Pulmonary artery endothelial cell (primary cell): ENCODE measurements around the gene BAG5. TPM values are rescaled to one million over a fixed set of nuclear protein-coding genes. Genes with fewer than 3 reads are reported as not detected.

Experiments used
- DNase-seq: peaks from one replicate; pipeline ENCODE4 v3.0.0-alpha.2; 2011; ENCODE audit warnings: low read depth, low spot score
- total RNA-seq: library from RNA; depleted of rRNA; stranded (reverse); fragments of >200 nt; gene quantifications from 2 replicates; pipeline ENCODE4 v1.2.3, GENCODE V29; 2014

BAG5 gene
- total RNA-seq, 1 donor from 2014 or later: 38.4 TPM

GRCh38 chr14:103546652-103547454 lies 15.6 kb downstream of the BAG5 start:
- DNase-seq: no peak

- no peak for DNase-seq
Observed at GRCh38 chr14:103545915-103546651, 16.4 kb downstream of the BAG5 start.

- DNase-seq: no peak
Observed at GRCh38 chr14:103545219-103545914, 17.1 kb downstream of the BAG5 start.

- no peak for DNase-seq
Observed at GRCh38 chr14:103544388-103545218, 17.9 kb downstream of the BAG5 start.

GRCh38 chr14:103543721-103544387 lies 18.6 kb downstream of the BAG5 start:
- DNase-seq: no peak

GRCh38 chr14:103543140-103543539 lies 19.3 kb downstream of the BAG5 start:
- no peak for DNase-seq

DNA sequence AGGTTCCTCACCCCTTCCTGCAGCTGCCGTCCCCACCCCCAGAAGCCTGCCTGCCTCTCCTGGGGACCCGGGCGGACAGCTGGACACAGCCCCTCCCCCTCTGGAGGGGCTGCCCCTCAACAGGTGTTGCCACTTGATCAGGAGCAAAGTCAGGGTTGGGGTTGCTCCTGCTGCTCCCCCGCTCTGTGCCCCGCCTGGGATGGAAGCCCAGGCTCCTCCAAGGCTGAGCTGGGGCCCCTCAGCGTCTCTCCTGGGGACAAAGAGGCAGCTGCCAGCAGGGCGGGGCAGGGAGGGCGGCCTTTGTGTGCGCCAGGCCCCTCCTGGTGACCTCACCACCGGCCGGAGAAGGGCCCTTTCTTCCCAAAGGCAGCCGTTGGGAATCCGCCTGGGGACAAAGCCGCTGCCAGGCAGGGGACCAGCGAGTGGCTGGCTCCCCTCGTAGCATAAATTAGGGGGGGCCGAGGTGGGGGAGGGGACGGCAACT lies 19.8 kb downstream of the BAG5 start:
- DNase-seq: no peak

GRCh38 chr14:103541709-103542604 lies 20.5 kb downstream of the BAG5 start:
- DNase-seq: no peak

DNA sequence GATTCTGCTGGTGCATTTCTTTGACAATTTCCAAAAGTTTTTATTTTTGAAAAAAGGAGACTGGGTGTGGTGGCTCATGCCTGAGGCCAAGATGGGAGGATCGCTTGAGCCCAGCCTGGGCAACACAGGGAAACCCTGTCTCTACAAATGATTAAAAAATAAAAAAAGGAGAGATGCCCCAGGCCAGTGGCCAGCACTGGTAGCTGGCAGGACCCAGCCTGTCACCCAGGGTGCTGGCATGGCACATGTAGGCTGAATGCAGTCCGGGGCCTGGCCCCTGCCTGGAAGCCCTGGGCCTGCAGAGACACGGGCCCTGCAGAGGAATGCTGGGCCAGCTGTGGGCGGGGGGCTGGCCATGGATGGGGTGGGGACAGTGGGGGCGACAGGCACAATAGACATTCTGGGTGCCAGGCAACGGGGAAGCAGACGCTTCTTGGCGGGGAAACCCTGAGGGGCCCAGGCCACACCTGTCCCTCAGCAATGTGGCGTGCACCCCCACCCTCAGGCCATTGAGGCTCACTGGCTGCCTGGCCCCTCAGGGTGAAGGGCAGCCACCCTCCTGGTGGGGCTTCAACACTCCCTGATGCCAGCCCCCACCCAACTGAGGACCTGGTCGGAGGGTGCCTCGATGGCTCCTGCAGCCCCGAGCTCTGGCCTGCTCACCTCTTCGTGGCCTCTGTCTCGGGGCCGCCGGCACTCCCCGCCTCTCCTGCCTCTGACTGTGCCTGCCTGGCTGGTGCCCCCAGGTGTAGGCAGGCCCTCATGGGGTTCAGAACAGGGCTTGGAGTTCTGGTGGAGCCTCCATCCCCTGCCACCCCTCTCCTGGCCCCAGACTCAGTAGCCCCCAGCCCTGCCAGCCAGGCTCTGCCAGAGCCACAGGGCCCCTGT lies 21.4 kb downstream of the BAG5 start:
- DNase-seq: no peak

DNA sequence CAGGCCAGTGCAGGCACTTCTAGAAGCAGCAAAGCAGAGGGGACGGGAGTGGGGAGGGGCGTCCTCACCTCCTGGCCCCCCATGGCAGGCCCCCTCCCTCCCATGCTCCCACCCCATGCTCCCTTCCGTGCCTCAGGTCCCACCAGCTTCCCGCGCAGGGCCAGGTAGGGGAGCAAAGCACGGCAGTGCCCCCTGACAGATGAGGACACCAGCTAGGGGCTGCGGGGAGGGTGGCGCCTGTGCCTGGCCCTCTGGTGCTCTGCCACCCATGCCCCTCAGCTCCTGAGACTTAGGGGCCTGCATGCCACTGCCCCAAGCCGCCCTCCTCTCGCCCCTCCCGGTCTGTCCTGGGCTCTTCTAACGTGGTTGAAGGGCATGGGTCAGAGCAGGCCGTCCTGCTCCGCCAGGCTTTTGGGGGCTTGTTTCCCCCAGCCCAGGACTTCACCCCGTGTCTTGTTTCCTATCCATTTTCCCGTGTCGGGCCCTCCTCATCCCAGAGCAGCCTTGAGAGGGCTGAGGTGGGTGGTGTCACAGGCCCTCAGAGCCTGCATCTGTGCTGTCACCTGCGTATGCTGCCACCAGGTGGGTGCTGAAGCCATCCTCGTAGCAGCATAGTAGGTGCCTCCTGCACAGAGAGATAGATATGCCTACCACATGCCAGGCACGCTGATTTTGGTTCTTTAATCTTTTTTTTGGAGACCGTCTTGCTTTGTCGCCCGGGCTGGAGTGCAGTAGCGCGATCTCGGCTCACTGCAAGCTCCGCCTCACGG lies 23.2 kb downstream of the BAG5 start:
- DNase-seq: no peak

DNA sequence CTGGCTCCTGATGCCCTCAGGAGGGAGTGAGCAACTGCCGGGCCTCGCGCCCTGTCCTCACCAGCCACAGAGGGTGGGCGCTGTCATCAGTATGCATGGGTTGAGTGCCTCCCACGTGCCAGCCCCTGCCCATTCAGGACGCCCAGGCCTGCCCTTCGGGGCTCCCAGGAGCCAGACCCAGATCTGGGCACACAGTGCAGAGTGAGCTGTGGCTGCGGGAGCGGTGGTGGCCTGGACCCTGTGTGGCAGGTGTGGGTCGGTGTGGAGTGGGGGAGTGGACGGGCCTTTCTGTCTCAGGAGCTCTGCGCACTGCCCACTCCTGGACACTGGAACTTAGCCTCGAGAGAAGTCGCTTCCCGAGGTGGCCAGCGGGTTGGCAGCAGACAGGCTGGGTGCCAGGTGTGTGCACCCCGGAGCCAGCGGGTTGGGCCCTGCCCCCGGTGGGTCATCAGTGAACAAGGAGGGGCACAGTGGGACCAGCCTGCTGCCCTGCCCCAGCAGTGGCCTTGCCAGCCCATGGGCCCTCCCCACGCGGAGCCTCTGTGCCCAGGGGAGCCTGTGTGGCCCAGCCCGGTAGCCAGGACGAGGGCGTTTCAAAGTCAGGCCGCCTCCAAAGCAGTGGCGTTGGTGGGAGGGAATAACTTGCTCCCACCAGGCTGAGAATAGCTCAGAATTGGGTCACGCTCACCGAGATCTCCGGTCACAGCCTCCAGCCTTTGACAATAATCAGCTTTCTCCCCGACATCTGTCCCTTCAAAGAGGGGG lies 24.0 kb downstream of the BAG5 start:
- DNase-seq: no peak

DNA sequence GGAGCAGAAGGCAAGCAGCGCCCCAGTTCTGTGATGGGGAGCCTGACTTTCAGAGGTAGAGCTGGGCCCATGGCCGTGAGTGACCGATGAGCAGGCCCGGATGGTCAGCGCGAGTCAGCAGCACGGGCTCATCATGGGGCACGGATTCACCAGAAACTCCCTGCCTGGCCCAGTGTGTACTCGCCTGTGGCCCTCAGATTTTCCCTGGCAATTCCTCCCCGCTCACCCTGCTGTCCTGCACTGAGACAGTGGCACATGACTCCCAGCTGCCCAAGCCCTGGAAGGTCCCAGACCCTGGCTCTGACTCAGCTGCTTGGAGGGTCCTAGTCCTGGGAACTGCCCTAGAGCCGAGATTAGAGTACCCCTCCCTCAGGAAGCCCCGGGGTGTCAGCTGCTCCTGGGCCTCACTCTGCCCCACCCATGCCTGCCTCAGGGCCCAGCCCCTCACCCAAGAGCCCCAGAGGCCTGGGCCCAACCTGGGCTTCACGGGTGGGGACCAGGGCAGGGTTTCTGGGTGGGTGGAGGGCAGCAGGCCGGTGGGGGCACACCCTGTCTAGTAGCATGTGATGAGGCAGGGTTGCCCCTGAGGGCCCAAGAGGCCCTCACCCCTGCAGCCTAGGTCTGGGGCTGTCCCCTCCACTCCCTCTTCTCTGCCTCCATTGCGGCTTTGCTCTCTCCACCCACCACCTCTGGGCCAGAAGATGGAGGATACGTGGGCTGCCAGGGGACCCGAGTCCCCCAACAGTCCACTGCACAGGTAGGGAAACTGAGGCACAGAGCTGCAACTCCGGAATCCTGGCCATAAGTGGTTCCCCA lies 25.1 kb downstream of the BAG5 start:
- DNase-seq: no peak

GRCh38 chr14:103536693-103537092 lies 25.8 kb downstream of the BAG5 start:
- no peak for DNase-seq

DNA sequence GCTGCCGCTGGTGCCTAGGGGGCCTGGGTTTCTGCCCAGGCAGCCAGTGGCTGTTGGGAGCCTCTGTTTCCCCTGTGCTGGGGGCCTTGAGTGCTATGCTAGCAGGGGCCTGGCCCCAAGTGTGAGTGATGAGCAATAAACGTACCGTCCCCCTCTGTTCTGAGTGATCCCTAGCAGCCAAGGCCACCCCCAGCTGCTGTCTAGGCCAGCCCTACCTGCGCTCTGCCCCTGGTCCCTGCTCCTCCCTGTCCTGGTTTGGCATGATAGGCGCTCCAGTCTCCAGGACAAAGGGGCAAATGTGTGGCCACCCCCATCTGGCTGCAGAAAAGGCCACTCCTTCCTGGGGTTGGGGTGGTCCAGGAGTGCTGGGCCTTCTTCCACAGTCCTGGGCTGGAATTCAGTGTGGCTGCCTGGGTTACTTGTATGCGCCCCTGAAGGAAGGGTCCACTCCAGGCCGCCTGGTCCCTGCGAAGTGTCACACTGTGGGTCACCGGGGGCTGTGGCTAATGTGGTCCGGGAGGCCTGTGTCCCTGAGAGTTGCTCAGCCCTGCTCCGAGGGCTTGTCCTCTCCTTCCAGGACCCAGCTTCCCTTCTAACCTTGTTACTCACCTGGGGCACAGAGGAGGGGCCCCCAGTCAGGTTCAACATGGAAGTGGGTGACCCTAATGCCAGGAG lies 26.4 kb downstream of the BAG5 start:
- DNase-seq: no peak

GRCh38 chr14:103535081-103535890 lies 27.2 kb downstream of the BAG5 start:
- DNase-seq: no peak
